GM19240 (cell line): Measurements from ENCODE around the gene GLT6D1.
"Not testable (repeated sequence)": the region's sequence is repeated elsewhere in the genome, so short reads cannot be mapped to it uniquely, and the experiment has no call there.

Source experiments
- DNase-seq: peaks from one replicate; pipeline ENCODE4 v3.0.0; 2011; ENCODE audit warnings: low spot score; ENCODE audit not compliant: insufficient read length

The GLT6D1 gene

GRCh38 chr9:135639196-135639595 lies at the start of gene GLT6D1:
Gene GLT6D1, minus strand, starts transcription at chr9:135639540. Its CDS starts 353 bp downstream, at chr9:135639187.
- DNase-seq = no peak

GRCh38 chr9:135689011-135689410 lies 49.7 kb upstream of the GLT6D1 start:
- DNase-seq = no peak

GRCh38 chr9:135687216-135687615 lies 47.9 kb upstream of the GLT6D1 start:
- no peak for DNase-seq

GRCh38 chr9:135684691-135685090 lies 45.4 kb upstream of the GLT6D1 start:
- no peak for DNase-seq

- no peak for DNase-seq
These were observed 44.2 kb upstream of the GLT6D1 start for GRCh38 chr9:135683401-135684034.

GRCh38 chr9:135681161-135681560 lies 41.8 kb upstream of the GLT6D1 start:
- no peak for DNase-seq

GRCh38 chr9:135680056-135680455 lies 40.7 kb upstream of the GLT6D1 start:
- no peak for DNase-seq

- no peak for DNase-seq
These were observed 39.1 kb upstream of the GLT6D1 start for GRCh38 chr9:135678236-135679017.

GRCh38 chr9:135677641-135678168 lies 38.4 kb upstream of the GLT6D1 start:
- no peak for DNase-seq

GRCh38 chr9:135676891-135677290 lies 37.6 kb upstream of the GLT6D1 start:
- no peak for DNase-seq

- no peak for DNase-seq
These were observed 35.6 kb upstream of the GLT6D1 start for GRCh38 chr9:135674977-135675376.

- DNase-seq = no peak
These were observed 34.6 kb upstream of the GLT6D1 start for GRCh38 chr9:135673941-135674340.

- not testable (repeated sequence) for DNase-seq
These were observed 33.4 kb upstream of the GLT6D1 start for GRCh38 chr9:135672786-135673185.

- DNase-seq = no peak
These were observed 32.3 kb upstream of the GLT6D1 start for GRCh38 chr9:135671591-135672041.

GRCh38 chr9:135670721-135671590 lies 31.6 kb upstream of the GLT6D1 start:
- DNase-seq = no peak

- DNase-seq = no peak
These were observed 30.4 kb upstream of the GLT6D1 start for GRCh38 chr9:135669616-135670285.

GRCh38 chr9:135669018-135669417 lies 29.7 kb upstream of the GLT6D1 start:
- not testable (repeated sequence) for DNase-seq

GRCh38 chr9:135667463-135668001 lies 28.2 kb upstream of the GLT6D1 start:
- DNase-seq = no peak

GRCh38 chr9:135666534-135667462 lies 27.5 kb upstream of the GLT6D1 start:
- DNase-seq = no peak

- no peak for DNase-seq
These were observed 26.5 kb upstream of the GLT6D1 start for GRCh38 chr9:135665795-135666189.
